HEK293T (cell line): ENCODE measurements around the gene TFDP1.

Source experiments
- CTBP1 ChIP-seq: fragments of 450-650 bp; IDR thresholded peaks from 2 replicates; pipeline ENCODE4 v1.6.1; 2016; ENCODE audit warnings: borderline replicate concordance
- FOXA1 ChIP-seq: fragments of 450-650 bp; IDR thresholded peaks from 2 replicates; pipeline ENCODE4 v1.6.1; 2016; ENCODE audit warnings: mild to moderate bottlenecking
- FOXK2 ChIP-seq: fragments of 450-650 bp; IDR thresholded peaks from 2 replicates; pipeline ENCODE4 v1.6.1; 2016; ENCODE audit warnings: mild to moderate bottlenecking
- HDGF ChIP-seq: fragments of 450-650 bp; IDR thresholded peaks from 2 replicates; pipeline ENCODE4 v1.6.1; 2017; ENCODE audit warnings: antibody characterized with exemption, borderline replicate concordance
- L3MBTL2 ChIP-seq: fragments of 450-650 bp; conservative IDR thresholded peaks from 2 replicates; pipeline ENCODE4 v1.6.1; 2016; ENCODE audit warnings: mild to moderate bottlenecking
- TF ChIP-seq, protein P1 (sequence below): fragments of 450-650 bp; IDR thresholded peaks from 2 replicates; pipeline ENCODE4 v1.6.1; 2016

DNA sequence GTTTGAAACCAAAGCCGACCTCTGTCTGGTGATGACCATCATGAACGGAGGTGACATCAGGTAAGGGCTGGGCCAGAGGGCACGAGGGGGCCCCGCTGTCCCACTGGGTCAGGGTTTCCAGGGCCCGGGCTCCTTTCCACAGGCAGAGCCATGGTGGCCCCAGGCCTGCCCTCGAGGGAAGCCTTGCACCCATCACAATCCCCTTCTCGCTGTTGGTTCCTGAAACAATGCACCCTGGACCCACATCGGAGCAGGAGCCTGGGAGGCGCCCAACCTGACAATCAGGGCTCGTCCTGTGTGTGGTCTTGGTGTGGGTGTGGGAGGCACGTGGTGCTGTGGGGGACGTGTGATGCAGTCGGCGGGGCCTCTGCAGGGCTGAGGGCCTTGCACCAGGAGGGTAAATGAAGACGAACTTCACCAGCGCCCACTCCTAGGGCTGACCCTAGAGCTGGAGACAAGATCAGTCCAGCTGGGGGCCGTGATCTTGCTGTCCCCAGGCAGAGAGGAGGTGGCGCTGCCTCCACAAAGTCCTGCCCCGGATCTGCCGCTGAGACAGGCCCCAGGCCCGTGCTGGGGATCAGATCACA lies 85.3 kb downstream of the TFDP1 start:
- TF ChIP-seq L3MBTL2: no peak
- TF ChIP-seq HDGF: no peak
- no peak for TF ChIP-seq FOXA1
- TF ChIP-seq CTBP1: no peak
- no peak for TF ChIP-seq FOXK2
- TF ChIP-seq, protein P1, sequence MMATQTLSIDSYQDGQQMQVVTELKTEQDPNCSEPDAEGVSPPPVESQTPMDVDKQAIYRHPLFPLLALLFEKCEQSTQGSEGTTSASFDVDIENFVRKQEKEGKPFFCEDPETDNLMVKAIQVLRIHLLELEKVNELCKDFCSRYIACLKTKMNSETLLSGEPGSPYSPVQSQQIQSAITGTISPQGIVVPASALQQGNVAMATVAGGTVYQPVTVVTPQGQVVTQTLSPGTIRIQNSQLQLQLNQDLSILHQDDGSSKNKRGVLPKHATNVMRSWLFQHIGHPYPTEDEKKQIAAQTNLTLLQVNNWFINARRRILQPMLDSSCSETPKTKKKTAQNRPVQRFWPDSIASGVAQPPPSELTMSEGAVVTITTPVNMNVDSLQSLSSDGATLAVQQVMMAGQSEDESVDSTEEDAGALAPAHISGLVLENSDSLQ: no peak
